Activated naive CD8-positive, alpha-beta T cell treated with anti-CD3 and anti-CD28 coated beads, Interleukin-2, amount 10 ng/mL, durations not matched to agents 7 days and 5 days (primary cell): ENCODE data around the gene ABCA5. TPM values are rescaled to one million over a fixed set of nuclear protein-coding genes. Genes with fewer than 3 reads are reported as not detected.

Experiments
- ATAC-seq: fragments of 150-1000 bp; cut with Tn5 transposase; one replicate; pipeline ENCODE4 v1.10.0; 2021; ENCODE audit warnings: low read depth, moderate library complexity
- POLR2A ChIA-PET: fragments of 350-600 bp; sonication (Branson Sonifier 250); formaldehyde crosslinking; loops from one replicate; lab custom pipeline; 2021; ENCODE audit warnings: antibody characterized with exemption; lab: Charles Lee
- DNase-seq: peaks from one replicate; pipeline ENCODE4 v3.0.0; 2021
- H3K27ac Mint-ChIP-seq: one replicate; pipeline ENCODE4 v1.8.0; 2022; ENCODE audit warnings: mild to moderate bottlenecking, mixed read lengths
- H3K27me3 Mint-ChIP-seq: one replicate; pipeline ENCODE4 v1.8.0; 2022; ENCODE audit warnings: mild to moderate bottlenecking, moderate library complexity, mixed read lengths
- H3K36me3 Mint-ChIP-seq: one replicate; pipeline ENCODE4 v1.8.0; 2021; ENCODE audit warnings: mild to moderate bottlenecking, mixed read lengths
- H3K4me1 Mint-ChIP-seq: one replicate; pipeline ENCODE4 v1.8.0; 2021; ENCODE audit warnings: mixed read lengths
- H3K4me3 Mint-ChIP-seq: one replicate; pipeline ENCODE4 v1.8.0; 2022; ENCODE audit warnings: mild to moderate bottlenecking, moderate library complexity, mixed read lengths
- H3K9me3 Mint-ChIP-seq: one replicate; pipeline ENCODE4 v1.8.0; 2021; ENCODE audit warnings: mixed read lengths
- total RNA-seq, 2 experiments: library from RNA; stranded (reverse); gene quantifications; one replicate each; pipeline ENCODE4 v1.2.3, GENCODE V29; 2021

The ABCA5 gene
- total RNA-seq, 2 experiments from 2014 or later = 22.6 to 26.7 TPM

- Mint-ChIP-seq H3K27me3 (peaks cover 23% of the 10 kb centered on the region), H3K9me3 (no peaks in the 10 kb centered on the region), H3K36me3 (no peaks in the 10 kb centered on the region), H3K27ac (no peak overlapping the region), H3K4me3 (no peak overlapping the region), H3K4me1 (no peaks in the 10 kb centered on the region)
- ATAC-seq (no peak), DNase-seq (no peak)
- POLR2A ChIA-PET = no interaction called here
Measured at GRCh38 chr17:69346766-69347165, 19.8 kb upstream of the ABCA5 start.

GRCh38 chr17:69344939-69345338, 18.0 kb upstream of the ABCA5 start:
- no peak for ATAC-seq
- Mint-ChIP-seq H3K4me3 (no peak overlapping the region), H3K9me3 (no peaks in the 10 kb centered on the region)

GRCh38 chr17:69342896-69343644, 16.1 kb upstream of the ABCA5 start:
- Mint-ChIP-seq H3K27me3 (peaks cover 16% of the 10 kb centered on the region), H3K9me3 (no peaks in the 10 kb centered on the region), H3K4me3 (no peak overlapping the region), H3K4me1 (no peaks in the 10 kb centered on the region), H3K27ac (no peak overlapping the region), H3K36me3 (no peaks in the 10 kb centered on the region)
- POLR2A ChIA-PET = no interaction called here
- ATAC-seq = no peak
- no peak for DNase-seq

More at GRCh38 chr17:69344939-69345338, 18.0 kb upstream of the ABCA5 start:
- DNase-seq = no peak
- POLR2A ChIA-PET = no interaction called here
- H3K4me1 Mint-ChIP-seq = no peaks in the 10 kb centered on the region
- no peaks in the 10 kb centered on the region for H3K36me3 Mint-ChIP-seq
- H3K27ac Mint-ChIP-seq = no peak overlapping the region
- peaks cover 18% of the 10 kb centered on the region for H3K27me3 Mint-ChIP-seq

- peaks cover 4% of the 10 kb centered on the region for H3K4me1 Mint-ChIP-seq
- H3K27ac Mint-ChIP-seq = no peak overlapping the region
- H3K36me3 Mint-ChIP-seq = no peaks in the 10 kb centered on the region
- POLR2A ChIA-PET = no interaction called here
- H3K9me3 Mint-ChIP-seq = no peaks in the 10 kb centered on the region
- DNase-seq (no peak), ATAC-seq (no peak)
- no peak overlapping the region for H3K4me3 Mint-ChIP-seq
- H3K27me3 Mint-ChIP-seq = peaks cover 12% of the 10 kb centered on the region
Measured at GRCh38 chr17:69339937-69340336, 13.0 kb upstream of the ABCA5 start.

GRCh38 chr17:69336996-69337395, 10.1 kb upstream of the ABCA5 start:
- no peak for DNase-seq
- Mint-ChIP-seq H3K4me1 (peaks cover 4% of the 10 kb centered on the region), H3K4me3 (no peak overlapping the region), H3K27ac (no peak overlapping the region), H3K36me3 (no peaks in the 10 kb centered on the region), H3K9me3 (no peaks in the 10 kb centered on the region), H3K27me3 (peaks cover 7% of the 10 kb centered on the region)
- POLR2A ChIA-PET = no interaction called here
- no peak for ATAC-seq

GRCh38 chr17:69336580-69336979, 9.6 kb upstream of the ABCA5 start:
- Mint-ChIP-seq H3K27ac (no peak overlapping the region), H3K4me1 (peaks cover 4% of the 10 kb centered on the region), H3K4me3 (no peak overlapping the region)

GRCh38 chr17:69335058-69335457, 8.1 kb upstream of the ABCA5 start:
- POLR2A ChIA-PET = interaction anchor here (1.0 kb wide), 1 partner anchor 8 kb away, joined by 3 read pairs; the partner anchor contains the start of gene ABCA5
- Mint-ChIP-seq H3K27me3 (peaks cover 7% of the 10 kb centered on the region), H3K4me3 (peak overlapping the region; percentile 28), H3K9me3 (no peaks in the 10 kb centered on the region), H3K4me1 (peaks cover 4% of the 10 kb centered on the region), H3K27ac (no peak overlapping the region), H3K36me3 (no peaks in the 10 kb centered on the region)
- ATAC-seq (no peak), DNase-seq (no peak)

More at GRCh38 chr17:69336580-69336979, 9.6 kb upstream of the ABCA5 start:
- ATAC-seq (no peak), DNase-seq (no peak)
- Mint-ChIP-seq H3K9me3 (no peaks in the 10 kb centered on the region), H3K27me3 (peaks cover 7% of the 10 kb centered on the region), H3K36me3 (no peaks in the 10 kb centered on the region)
- POLR2A ChIA-PET = no interaction called here

GRCh38 chr17:69333561-69333960, 6.6 kb upstream of the ABCA5 start:
- no peak overlapping the region for H3K4me3 Mint-ChIP-seq
- peaks cover 9% of the 10 kb centered on the region for H3K27me3 Mint-ChIP-seq
- POLR2A ChIA-PET = no interaction called here
- peaks cover 4% of the 10 kb centered on the region for H3K4me1 Mint-ChIP-seq
- ATAC-seq (no peak), DNase-seq (no peak)
- no peak overlapping the region for H3K27ac Mint-ChIP-seq
- H3K36me3 Mint-ChIP-seq = peaks cover 2% of the 10 kb centered on the region
- H3K9me3 Mint-ChIP-seq = no peaks in the 10 kb centered on the region

- POLR2A ChIA-PET = no interaction called here
- no peak for DNase-seq
- Mint-ChIP-seq H3K27ac (no peak overlapping the region), H3K9me3 (no peaks in the 10 kb centered on the region), H3K27me3 (peaks cover 10% of the 10 kb centered on the region), H3K36me3 (peaks cover 2% of the 10 kb centered on the region), H3K4me1 (peaks cover 13% of the 10 kb centered on the region), H3K4me3 (no peak overlapping the region)
- ATAC-seq = no peak
Measured at GRCh38 chr17:69331756-69332155, 4.8 kb upstream of the ABCA5 start.

GRCh38 chr17:69326377-69327059, 415 bp downstream of the ABCA5 start:
- DNase-seq = no peak
- Mint-ChIP-seq H3K36me3 (peaks cover 4% of the 10 kb centered on the region), H3K27ac (peak overlapping the region; percentile 93), H3K4me1 (peaks cover 19% of the 10 kb centered on the region), H3K4me3 (peak overlapping the region; percentile 95), H3K27me3 (peaks cover 6% of the 10 kb centered on the region), H3K9me3 (no peaks in the 10 kb centered on the region)
- POLR2A ChIA-PET = interaction anchor here (0.6 to 1.4 kb wide), 3 partner anchors 38 to 88 kb away, joined by 3 to 5 read pairs (median 3); partner anchors contain the start of gene MAP2K6
- no peak for ATAC-seq

GRCh38 chr17:69325518-69326376, 1.2 kb downstream of the ABCA5 start:
- Mint-ChIP-seq H3K27ac (peak overlapping the region; percentile 58), H3K4me3 (peak overlapping the region; percentile 95), H3K4me1 (peaks cover 19% of the 10 kb centered on the region), H3K27me3 (peaks cover 6% of the 10 kb centered on the region), H3K9me3 (no peaks in the 10 kb centered on the region), H3K36me3 (peaks cover 5% of the 10 kb centered on the region)
- POLR2A ChIA-PET = interaction anchor here (1.4 kb wide), 1 partner anchor 89 kb away, joined by 5 read pairs; the partner anchor contains the start of gene MAP2K6
- DNase-seq (no peak), ATAC-seq (no peak)

GRCh38 chr17:69323806-69324205, 3.1 kb downstream of the ABCA5 start:
- peaks cover 5% of the 10 kb centered on the region for H3K27me3 Mint-ChIP-seq
- no peak for DNase-seq
- POLR2A ChIA-PET = no interaction called here
- peaks cover 7% of the 10 kb centered on the region for H3K36me3 Mint-ChIP-seq
- no peak overlapping the region for H3K27ac Mint-ChIP-seq
- ATAC-seq = no peak
- peaks cover 19% of the 10 kb centered on the region for H3K4me1 Mint-ChIP-seq
- H3K4me3 Mint-ChIP-seq = no peak overlapping the region
- H3K9me3 Mint-ChIP-seq = no peaks in the 10 kb centered on the region

- peaks cover 10% of the 10 kb centered on the region for H3K36me3 Mint-ChIP-seq
- H3K27ac Mint-ChIP-seq = no peak overlapping the region
- H3K9me3 Mint-ChIP-seq = no peaks in the 10 kb centered on the region
- no peak overlapping the region for H3K4me3 Mint-ChIP-seq
- POLR2A ChIA-PET = no interaction called here
- peaks cover 2% of the 10 kb centered on the region for H3K27me3 Mint-ChIP-seq
- no peak for ATAC-seq
- no peak for DNase-seq
- H3K4me1 Mint-ChIP-seq = peaks cover 4% of the 10 kb centered on the region
Measured at GRCh38 chr17:69320908-69321238, 6.1 kb downstream of the ABCA5 start.
